ENCODE measurements around the gene PDCD7. TPM values are rescaled to one million over a fixed set of nuclear protein-coding genes. Genes with fewer than 3 reads are reported as not detected.

The PDCD7 gene
- total and polyA plus RNA-seq, 2 of the 13 experiments (the other 11 are each of a cell fraction or from before 2014, with no cell fraction given): 10.1 to 14.7 TPM

DNA sequence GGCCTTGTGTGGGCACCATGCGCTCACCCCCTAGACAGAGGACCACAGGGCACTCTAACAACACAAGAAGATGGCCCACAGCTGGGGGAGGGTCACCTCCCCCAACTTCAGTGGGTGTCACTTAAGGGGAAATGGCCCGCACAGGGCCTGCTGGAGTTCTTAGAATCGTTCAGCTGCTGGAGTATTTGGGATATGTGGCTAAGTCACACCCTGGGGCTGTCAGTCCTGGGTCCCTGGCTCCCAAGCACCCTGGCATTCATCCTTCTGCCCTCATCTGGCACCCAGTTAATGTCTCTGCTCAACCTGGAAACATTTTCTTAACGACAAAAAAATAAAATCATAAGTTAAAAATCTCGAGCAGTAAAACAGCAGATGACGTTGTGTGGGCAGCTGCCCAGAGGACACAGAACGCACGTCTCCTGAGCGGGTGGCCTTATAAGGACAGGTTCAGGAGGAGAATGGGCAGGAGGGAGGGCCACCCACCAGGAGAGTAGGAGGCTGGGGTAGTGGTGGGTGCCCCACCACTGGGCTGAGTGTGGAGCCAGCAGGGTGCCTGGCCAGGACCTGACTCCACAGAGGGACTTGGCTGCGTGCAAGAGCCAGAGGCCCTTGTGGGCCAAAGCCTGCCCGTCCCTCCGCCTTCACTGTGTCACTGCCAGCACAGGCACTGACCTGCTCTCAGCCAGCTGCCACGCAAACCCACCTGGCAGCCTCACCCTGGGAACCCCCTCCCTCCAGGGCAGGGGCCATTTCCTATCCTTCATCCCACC, 45.5 kb downstream of the PDCD7 start:
- H3K27me3 ChIP-seq (ENCODE audit: control insufficient read depth in 1 of 2, insufficient read depth in 2 of 2, low read length in 2 of 2): peaks cover 0 to 11% of the 10 kb centered on the region in 2 experiments; a peak in 1 of 5 replicates
- H3K4me1 ChIP-seq (ENCODE audit: insufficient read depth, low read length): peaks cover 76% of the 10 kb centered on the region
- in situ Hi-C loops (cut with HindIII; ENCODE audit: extremely low pct_ligation_motif_present, low pct_unique_long_range_greater_than_20kb) (loop anchor here (5.0 to 10.0 kb wide), 2 partner anchors 36 to 53 kb away; no protein-coding TSS in a partner anchor), intact Hi-C loops (cut with micrococcal nuclease; ENCODE audit: unreplicated experiment) (no loop called here)
- H3K9me3 ChIP-seq (ENCODE audit: low read length): no peaks in the 10 kb centered on the region
- no peak for FAIRE-seq
- no peak overlapping the region for H3K27ac ChIP-seq (ENCODE audit: extremely low read length, insufficient read depth, low read length)
- ATAC-seq: peak; percentile 32
- peak overlapping the region; percentile 22 for H2AFZ ChIP-seq (ENCODE audit: low read length)
- no peaks in the 10 kb centered on the region for H4K20me1 ChIP-seq (ENCODE audit: insufficient read depth, low read length)
- BruUV-seq (replicated peaks): TSS peak; percentile 74
- POLR2A ChIA-PET: interaction anchor here (1.2 to 4.0 kb wide), 5 partner anchors 9 to 97 kb away, joined by 3 to 27 read pairs (median 5); partner anchors contain the start of gene CLPX
- H3K36me3 ChIP-seq (replicated peaks in 1 of 2; ENCODE audit: control insufficient read depth in 1 of 2, insufficient read depth in 2 of 2, low read length in 2 of 2): no peaks in the 10 kb centered on the region
- H3K4me3 ChIP-seq (replicated peaks in 1 of 3; ENCODE audit: insufficient read depth in 1 of 3, low read depth in 2 of 3, low read length in 3 of 3): peak overlapping the region; percentile 7 to 70 (median 33)
- no peaks in the 10 kb centered on the region for H3K79me2 ChIP-seq (ENCODE audit: insufficient read depth, low read length)
- CTCF ChIA-PET (ENCODE audit: low intra/inter-chr PET ratio, low total read pairs): interaction anchor here (5.8 to 6.7 kb wide), 2 partner anchors 33 to 55 kb away, joined by 34 to 54 read pairs; no protein-coding TSS in a partner anchor
- no peak for DNase-seq (ENCODE audit: low spot score)
- H3K9ac ChIP-seq (ENCODE audit: insufficient read depth, low read depth, low read length): peak overlapping the region; percentile 55
- H3K4me2 ChIP-seq (ENCODE audit: low read depth, low read length): peak overlapping the region; percentile 89
- 15% methylated on average over 11 of the region's 13 CpGs for WGBS (ENCODE audit: low lambda C conversion rate)
- TF ChIP-seq PBX2 (CRISPR knock-in tag; IDR thresholded peaks at IDR 0.05): no peak
- TF ChIP-seq SAP130 (CRISPR knock-in tag; IDR thresholded peaks at IDR 0.05; ENCODE audit: low read depth): 0 out of 2 replicates have a peak, but pooled peaks have one; percentile 3
- TF ChIP-seq ZNF775 (CRISPR knock-in tag; IDR thresholded peaks at IDR 0.05; ENCODE audit: borderline replicate concordance): no peak
- TF ChIP-seq MEIS1 (CRISPR knock-in tag; IDR thresholded peaks at IDR 0.05; ENCODE audit: borderline replicate concordance): 0 out of 2 replicates have a peak, but pooled peaks have one; percentile 38
- TF ChIP-seq ZNF75D (CRISPR knock-in tag; IDR thresholded peaks at IDR 0.05; ENCODE audit: borderline replicate concordance): no peak
- 0 out of 2 replicates have a peak, but pooled peaks have one; percentile 42 for TF ChIP-seq FOXC1 (CRISPR knock-in tag; IDR thresholded peaks at IDR 0.05; ENCODE audit: borderline replicate concordance)
- TF ChIP-seq, protein P1, sequence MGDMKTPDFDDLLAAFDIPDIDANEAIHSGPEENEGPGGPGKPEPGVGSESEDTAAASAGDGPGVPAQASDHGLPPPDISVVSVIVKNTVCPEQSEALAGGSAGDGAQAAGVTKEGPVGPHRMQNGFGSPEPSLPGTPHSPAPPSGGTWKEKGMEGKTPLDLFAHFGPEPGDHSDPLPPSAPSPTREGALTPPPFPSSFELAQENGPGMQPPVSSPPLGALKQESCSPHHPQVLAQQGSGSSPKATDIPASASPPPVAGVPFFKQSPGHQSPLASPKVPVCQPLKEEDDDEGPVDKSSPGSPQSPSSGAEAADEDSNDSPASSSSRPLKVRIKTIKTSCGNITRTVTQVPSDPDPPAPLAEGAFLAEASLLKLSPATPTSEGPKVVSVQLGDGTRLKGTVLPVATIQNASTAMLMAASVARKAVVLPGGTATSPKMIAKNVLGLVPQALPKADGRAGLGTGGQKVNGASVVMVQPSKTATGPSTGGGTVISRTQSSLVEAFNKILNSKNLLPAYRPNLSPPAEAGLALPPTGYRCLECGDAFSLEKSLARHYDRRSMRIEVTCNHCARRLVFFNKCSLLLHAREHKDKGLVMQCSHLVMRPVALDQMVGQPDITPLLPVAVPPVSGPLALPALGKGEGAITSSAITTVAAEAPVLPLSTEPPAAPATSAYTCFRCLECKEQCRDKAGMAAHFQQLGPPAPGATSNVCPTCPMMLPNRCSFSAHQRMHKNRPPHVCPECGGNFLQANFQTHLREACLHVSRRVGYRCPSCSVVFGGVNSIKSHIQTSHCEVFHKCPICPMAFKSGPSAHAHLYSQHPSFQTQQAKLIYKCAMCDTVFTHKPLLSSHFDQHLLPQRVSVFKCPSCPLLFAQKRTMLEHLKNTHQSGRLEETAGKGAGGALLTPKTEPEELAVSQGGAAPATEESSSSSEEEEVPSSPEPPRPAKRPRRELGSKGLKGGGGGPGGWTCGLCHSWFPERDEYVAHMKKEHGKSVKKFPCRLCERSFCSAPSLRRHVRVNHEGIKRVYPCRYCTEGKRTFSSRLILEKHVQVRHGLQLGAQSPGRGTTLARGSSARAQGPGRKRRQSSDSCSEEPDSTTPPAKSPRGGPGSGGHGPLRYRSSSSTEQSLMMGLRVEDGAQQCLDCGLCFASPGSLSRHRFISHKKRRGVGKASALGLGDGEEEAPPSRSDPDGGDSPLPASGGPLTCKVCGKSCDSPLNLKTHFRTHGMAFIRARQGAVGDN (CRISPR knock-in tag; IDR thresholded peaks at IDR 0.05): peak; percentile 54
- TF ChIP-seq SCMH1 (CRISPR knock-in tag; IDR thresholded peaks at IDR 0.05; ENCODE audit: borderline replicate concordance): no peak
- TF ChIP-seq PRDM10 (CRISPR knock-in tag; IDR thresholded peaks at IDR 0.05; ENCODE audit: low read depth): no peak

Measured in HepG2 (cell line).